T-cell (primary cell): ENCODE results near the gene NPR3. TPM values are rescaled to one million over a fixed set of nuclear protein-coding genes. Genes with fewer than 3 reads are reported as not detected.

ENCODE experiments used
- ATAC-seq, 4 experiments: fragments of 200-7000 bp in 3 of 4; fragments of 150-1000 bp in 1 of 4; cut with Tn5 transposase; replicated peaks in 1 of 4; 1 replicate in 3 of 4; 2 replicates in 1 of 4; pipeline ENCODE4 v1.10.0; 2021; ENCODE audit warnings: moderate library complexity in 3 of 4, mild to moderate bottlenecking in 2 of 4, moderate number of reproducible peaks in 1 of 4
- CTCF ChIA-PET, 2 donors: fragments of 300-600 bp; sonication (Branson Sonifier 250); formaldehyde crosslinking; loops; one replicate each; lab custom pipeline; 2022; ENCODE audit warnings: antibody characterized with exemption in 2 of 2; lab: Charles Lee
- POLR2A ChIA-PET, 2 donors: fragments of 300-600 bp; sonication (Branson Sonifier 250); formaldehyde crosslinking; loops; one replicate each; lab custom pipeline; 2022; ENCODE audit warnings: antibody characterized with exemption in 2 of 2; lab: Charles Lee
- DNase-seq, 35 experiments: peaks; one replicate each; pipeline versions ENCODE4 v3.0.0 to v3.0.0-alpha.2; 2013 to 2023
- H3K27ac ChIP-seq: one replicate; pipeline ENCODE4 v1.5.1; 2013; ENCODE audit warnings: low read length
- H3K27me3 ChIP-seq, 2 experiments: replicated peaks in 1 of 2; 1 replicate in 1 of 2; 2 replicates in 1 of 2; pipeline versions ENCODE4 v1.6.1 to v1.7.0; 2013; ENCODE audit warnings: low read length in 1 of 2, mixed read lengths in 1 of 2; ENCODE audit not compliant: control insufficient read depth in 2 of 2, insufficient read depth in 2 of 2; ENCODE audit errors: extremely low read depth in 1 of 2
- H3K36me3 ChIP-seq, 2 donors: 1 replicate in 1 of 2; 2 replicates in 1 of 2; pipeline versions ENCODE4 v1.6.1 to v1.7.0; 2013; ENCODE audit warnings: low read length in 1 of 2; ENCODE audit not compliant: control insufficient read depth in 2 of 2, insufficient read depth in 1 of 2; ENCODE audit errors: extremely low read depth in 1 of 2
- H3K4me1 ChIP-seq, 2 experiments: 1 replicate in 1 of 2; 2 replicates in 1 of 2; pipeline versions ENCODE4 v1.6.1 to v1.7.0; 2013; ENCODE audit warnings: low read length in 2 of 2, mixed read lengths in 1 of 2; ENCODE audit not compliant: insufficient read depth in 2 of 2, control insufficient read depth in 1 of 2; ENCODE audit errors: extremely low read depth in 1 of 2
- H3K4me3 ChIP-seq, 2 donors: 1 replicate in 1 of 2; 2 replicates in 1 of 2; pipeline versions ENCODE4 v1.5.1 to v1.7.0; 2013; ENCODE audit warnings: mild to moderate bottlenecking in 2 of 2, low read length in 1 of 2, moderate library complexity in 1 of 2; ENCODE audit not compliant: control insufficient read depth in 1 of 2; ENCODE audit errors: extremely low read depth in 1 of 2
- H3K9me3 ChIP-seq: 2 replicates; pipeline ENCODE4 v1.7.0; 2013
- H3K27ac Mint-ChIP-seq, 2 donors: one replicate each; pipeline ENCODE4 v1.8.0; 2020 to 2021; ENCODE audit warnings: mild to moderate bottlenecking in 2 of 2, mixed read lengths in 2 of 2
- H3K27me3 Mint-ChIP-seq, 2 donors: one replicate each; pipeline ENCODE4 v1.8.0; 2021 to 2022; ENCODE audit warnings: mixed read lengths in 2 of 2
- H3K36me3 Mint-ChIP-seq: one replicate; pipeline ENCODE4 v1.8.0; 2021; ENCODE audit warnings: mixed read lengths
- H3K4me1 Mint-ChIP-seq, 3 donors: one replicate each; pipeline ENCODE4 v1.8.0; 2020 to 2022; ENCODE audit warnings: mixed read lengths in 3 of 3, mild to moderate bottlenecking in 1 of 3
- H3K4me3 Mint-ChIP-seq, 3 donors: one replicate each; pipeline ENCODE4 v1.8.0; 2020 to 2022; ENCODE audit warnings: mild to moderate bottlenecking in 3 of 3, mixed read lengths in 3 of 3, moderate library complexity in 3 of 3
- H3K9me3 Mint-ChIP-seq, 3 donors: one replicate each; pipeline ENCODE4 v1.8.0; 2020 to 2022; ENCODE audit warnings: mixed read lengths in 3 of 3
- WGBS: methylation state at CpG from one replicate; pipeline ENCODE4 v1.1.5; 2013; ENCODE audit warnings: missing lambda C conversion rate; ENCODE audit not compliant: insufficient coverage; 5-methylcytosine and 5-hydroxymethylcytosine counted together
- total RNA-seq, 35 experiments: library from RNA in 6 of 35; stranded (reverse) in 6 of 35; fragments of 120-200 nt in 1 of 35; gene quantifications; one replicate each; pipeline versions ENCODE4 v1.2.1 to v1.2.4 and lab custom pipeline; 2013 to 2026

The NPR3 gene
- total RNA-seq, 5 donors from 2014 or later (not counting 1 experiment from before 2014, with no cell fraction given), result 0.28 to 0.83 (median 0.54) TPM

DNA sequence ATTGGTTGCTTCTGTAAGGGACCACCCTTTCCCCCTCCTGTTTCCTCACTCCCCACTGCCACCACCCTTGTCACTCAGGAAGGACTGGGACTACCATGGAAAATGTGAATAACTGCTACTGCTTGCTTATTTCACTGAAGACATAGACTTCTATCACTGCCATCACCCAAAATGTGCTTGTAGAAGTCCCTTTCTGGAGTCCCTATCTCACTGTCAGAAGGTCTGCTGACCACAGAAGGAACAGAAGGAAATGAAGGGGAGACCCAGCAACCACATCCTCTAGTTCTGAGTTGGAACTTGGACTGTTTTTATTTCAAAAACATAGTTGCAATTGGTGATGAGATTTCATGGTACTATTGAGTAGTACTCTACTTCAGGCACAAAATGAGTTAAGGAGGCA, 122.5 kb downstream of the NPR3 start:
- Histone ChIP-seq H3K27me3 (no peaks in the 10 kb centered on the region), H3K27ac (no peak overlapping the region), H3K9me3 (no peaks in the 10 kb centered on the region), H3K4me3 (no peak overlapping the region), H3K4me1 (no peaks in the 10 kb centered on the region), H3K36me3 (no peaks in the 10 kb centered on the region)
- H3K4me3 Mint-ChIP-seq, result no peak overlapping the region
- H3K27ac Mint-ChIP-seq, result no peak overlapping the region
- CTCF ChIA-PET, result no interaction called here
- POLR2A ChIA-PET, result no interaction called here
- H3K27me3 Mint-ChIP-seq, result no peaks in the 10 kb centered on the region
- H3K4me1 Mint-ChIP-seq, result peaks cover 0 to 16% (median 0%) of the 10 kb centered on the region in 3 donors
- ATAC-seq (no peak), DNase-seq (no peak)
- no peaks in the 10 kb centered on the region for H3K36me3 Mint-ChIP-seq
- H3K9me3 Mint-ChIP-seq, result peaks cover 0 to 3% (median 0%) of the 10 kb centered on the region in 3 donors

DNA sequence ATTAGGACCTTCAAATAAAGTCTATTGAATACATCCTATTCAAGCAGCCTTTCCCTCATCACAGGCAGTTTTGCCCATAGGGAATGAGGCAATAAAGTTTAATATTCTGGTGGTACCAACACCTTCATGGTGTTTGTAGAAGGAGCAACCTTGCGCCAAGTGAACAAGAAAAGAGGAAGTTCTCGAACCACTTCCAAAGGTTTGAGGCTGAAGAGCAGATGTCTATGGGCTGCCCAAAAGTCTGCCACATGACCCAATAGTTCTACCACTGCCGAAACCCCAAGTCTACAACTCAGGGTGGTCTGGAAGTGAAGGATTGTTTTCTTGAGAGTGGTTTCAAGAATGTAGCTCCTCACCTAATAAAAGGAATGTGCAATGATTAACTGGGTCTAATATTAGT, 123.1 kb downstream of the NPR3 start:
- H3K27ac Mint-ChIP-seq, result no peak overlapping the region
- ChIA-PET POLR2A (no interaction called here), CTCF (no interaction called here)
- WGBS, result no CpG with 5 or more reads among the region's 3 CpGs
- Histone ChIP-seq H3K36me3 (no peaks in the 10 kb centered on the region), H3K4me1 (no peaks in the 10 kb centered on the region), H3K9me3 (no peaks in the 10 kb centered on the region), H3K27ac (no peak overlapping the region), H3K4me3 (no peak overlapping the region), H3K27me3 (no peaks in the 10 kb centered on the region)
- no peak for DNase-seq
- no peak overlapping the region for H3K4me3 Mint-ChIP-seq
- no peak for ATAC-seq
- H3K27me3 Mint-ChIP-seq, result no peaks in the 10 kb centered on the region
- H3K36me3 Mint-ChIP-seq, result no peaks in the 10 kb centered on the region
- peaks cover 0 to 3% (median 0%) of the 10 kb centered on the region in 3 donors for H3K9me3 Mint-ChIP-seq
- peaks cover 0 to 16% (median 0%) of the 10 kb centered on the region in 3 donors for H3K4me1 Mint-ChIP-seq

DNA sequence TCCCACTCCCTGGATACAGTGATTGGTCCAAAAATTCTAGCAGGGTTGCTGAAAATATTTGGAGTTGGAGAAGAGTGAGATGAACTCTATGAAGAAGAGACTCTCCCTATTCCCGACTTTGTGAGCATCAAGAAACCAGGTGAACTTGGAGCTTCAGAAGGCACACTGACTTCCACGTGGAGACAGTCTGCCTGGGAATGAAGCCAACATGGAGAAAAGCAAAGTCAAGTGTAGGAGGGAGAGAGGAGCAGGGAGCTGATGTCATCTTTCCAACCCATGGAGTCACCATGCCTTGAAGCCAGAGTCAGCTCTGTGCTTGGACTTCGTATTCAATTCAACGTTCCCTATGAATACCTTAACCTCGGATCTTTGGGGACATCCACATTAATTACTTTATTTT, 125.1 kb downstream of the NPR3 start:
- ATAC-seq, result no peak
- no peaks in the 10 kb centered on the region for H3K36me3 Mint-ChIP-seq
- peaks cover 0 to 16% (median 0%) of the 10 kb centered on the region in 3 donors for H3K4me1 Mint-ChIP-seq
- no peak overlapping the region for H3K27ac Mint-ChIP-seq
- no peak for DNase-seq
- H3K4me3 Mint-ChIP-seq, result no peak overlapping the region
- POLR2A ChIA-PET, result no interaction called here
- Histone ChIP-seq H3K27me3 (no peaks in the 10 kb centered on the region), H3K36me3 (no peaks in the 10 kb centered on the region), H3K9me3 (no peaks in the 10 kb centered on the region), H3K4me3 (no peak overlapping the region), H3K4me1 (no peaks in the 10 kb centered on the region), H3K27ac (no peak overlapping the region)
- CTCF ChIA-PET, result no interaction called here
- no peaks in the 10 kb centered on the region for H3K9me3 Mint-ChIP-seq
- no peaks in the 10 kb centered on the region for H3K27me3 Mint-ChIP-seq
- 86% methylated on average over 2 of the region's 5 CpGs for WGBS

DNA sequence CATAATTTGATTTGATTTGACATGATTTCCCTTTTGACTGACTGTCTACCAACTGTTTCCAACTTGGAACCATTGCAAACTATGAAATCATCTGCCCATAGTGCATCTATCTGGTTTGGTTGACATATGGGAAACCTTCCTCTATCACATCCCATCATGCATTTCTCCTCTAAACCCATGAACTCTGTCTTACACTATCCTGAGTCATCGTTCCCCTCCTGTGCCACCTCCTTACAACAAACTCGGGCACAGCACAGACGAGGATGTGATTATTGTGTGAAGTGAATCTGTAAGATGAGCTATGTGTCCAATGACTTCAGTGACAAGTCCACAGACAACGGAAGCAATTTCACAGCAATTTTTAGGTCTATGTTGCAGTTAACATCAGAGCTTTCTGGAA, 126.1 kb downstream of the NPR3 start:
- no peak overlapping the region for H3K4me3 ChIP-seq
- ATAC-seq (no peak), DNase-seq (no peak)
- H3K27ac Mint-ChIP-seq, result no peak overlapping the region
- H3K4me1 Mint-ChIP-seq, result peaks cover 0 to 19% (median 3%) of the 10 kb centered on the region in 3 donors
- ChIA-PET POLR2A (no interaction called here), CTCF (no interaction called here)
- peaks cover 0 to 5% of the 10 kb centered on the region in 2 experiments for H3K4me1 ChIP-seq
- H3K9me3 ChIP-seq, result no peaks in the 10 kb centered on the region
- WGBS, result 100% methylated on average over 1 of the region's 4 CpGs
- H3K9me3 Mint-ChIP-seq, result no peaks in the 10 kb centered on the region
- H3K36me3 ChIP-seq, result no peaks in the 10 kb centered on the region
- no peak overlapping the region for H3K27ac ChIP-seq
- H3K36me3 Mint-ChIP-seq, result no peaks in the 10 kb centered on the region
- no peaks in the 10 kb centered on the region for H3K27me3 ChIP-seq
- no peaks in the 10 kb centered on the region for H3K27me3 Mint-ChIP-seq
- H3K4me3 Mint-ChIP-seq, result no peak overlapping the region

DNA sequence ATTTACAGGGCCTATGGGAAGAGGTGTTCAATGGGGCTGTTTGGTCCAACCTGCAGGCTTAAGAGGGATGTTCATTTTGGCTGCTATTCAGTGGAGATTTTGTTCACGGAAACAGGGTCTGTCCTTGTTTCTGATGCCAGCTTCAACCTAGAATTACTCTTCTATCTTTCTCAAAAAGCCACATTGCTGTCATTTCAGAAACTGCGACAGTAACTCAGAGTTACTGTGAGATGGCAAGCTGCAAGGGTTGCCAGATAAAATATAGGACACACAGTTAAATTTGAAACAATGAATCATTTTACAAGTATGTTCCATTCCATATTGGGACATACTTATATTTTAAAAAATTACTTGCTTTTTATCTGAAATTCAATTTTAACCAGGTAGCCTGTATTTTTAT, 128.0 kb downstream of the NPR3 start:
- H3K36me3 Mint-ChIP-seq, result no peaks in the 10 kb centered on the region
- ChIA-PET POLR2A (no interaction called here), CTCF (no interaction called here)
- ATAC-seq, result no peak
- no CpG with 5 or more reads among the region's 2 CpGs for WGBS
- Histone ChIP-seq H3K4me3 (no peak overlapping the region), H3K36me3 (no peaks in the 10 kb centered on the region), H3K4me1 (peaks cover 0 to 13% of the 10 kb centered on the region in 2 experiments), H3K9me3 (no peaks in the 10 kb centered on the region), H3K27ac (no peak overlapping the region), H3K27me3 (no peaks in the 10 kb centered on the region)
- no peak overlapping the region for H3K27ac Mint-ChIP-seq
- H3K4me1 Mint-ChIP-seq, result peaks cover 0 to 18% (median 5%) of the 10 kb centered on the region in 3 donors
- H3K27me3 Mint-ChIP-seq, result no peaks in the 10 kb centered on the region
- no peaks in the 10 kb centered on the region for H3K9me3 Mint-ChIP-seq
- DNase-seq, result no peak
- no peak overlapping the region for H3K4me3 Mint-ChIP-seq

DNA sequence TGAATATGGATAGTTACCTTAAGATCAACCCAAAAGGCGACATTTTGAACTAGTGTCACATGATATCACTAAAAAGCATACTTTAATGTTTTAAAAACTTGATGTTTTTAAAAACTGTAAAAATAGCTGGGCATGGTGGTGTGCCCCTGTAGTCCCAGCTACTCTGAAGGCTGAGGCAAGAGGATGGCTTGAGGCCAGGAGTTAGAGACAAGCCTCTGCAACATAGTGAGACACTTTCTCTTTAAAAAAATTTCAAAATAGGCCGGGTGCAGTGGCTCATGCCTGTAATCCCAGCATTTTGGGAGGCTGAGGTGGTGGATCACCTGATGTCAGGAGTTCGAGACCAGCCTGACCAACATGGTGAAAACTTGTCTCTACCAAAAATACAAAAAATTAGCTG, 129.5 kb downstream of the NPR3 start:
- H3K9me3 Mint-ChIP-seq, result no peaks in the 10 kb centered on the region
- POLR2A ChIA-PET, result no interaction called here
- Histone ChIP-seq H3K4me1 (peaks cover 0 to 13% of the 10 kb centered on the region in 2 experiments), H3K27me3 (no peaks in the 10 kb centered on the region), H3K36me3 (no peaks in the 10 kb centered on the region), H3K9me3 (no peaks in the 10 kb centered on the region), H3K27ac (no peak overlapping the region), H3K4me3 (no peak overlapping the region)
- no peak for DNase-seq
- H3K4me3 Mint-ChIP-seq, result no peak overlapping the region
- peaks cover 0 to 9% (median 5%) of the 10 kb centered on the region in 3 donors for H3K4me1 Mint-ChIP-seq
- H3K36me3 Mint-ChIP-seq, result no peaks in the 10 kb centered on the region
- no CpG with 5 or more reads among the region's 3 CpGs for WGBS
- CTCF ChIA-PET, result no interaction called here
- no peaks in the 10 kb centered on the region for H3K27me3 Mint-ChIP-seq
- ATAC-seq, result no peak
- H3K27ac Mint-ChIP-seq, result no peak overlapping the region
